IPS-15b (cell line): ENCODE results near the gene COG4.
"Not testable (repeated sequence)": the region's sequence is repeated elsewhere in the genome, so short reads cannot be mapped to it uniquely, and the experiment has no call there.

Source experiments
- H3K27me3 ChIP-seq: one replicate; pipeline ENCODE4 v1.6.1; 2013; ENCODE audit warnings: low read length; ENCODE audit not compliant: control insufficient read depth, insufficient read depth
- H3K36me3 ChIP-seq: one replicate; pipeline ENCODE4 v1.6.1; 2013; ENCODE audit warnings: low read length; ENCODE audit not compliant: control insufficient read depth, insufficient read depth
- H3K4me1 ChIP-seq: one replicate; pipeline ENCODE4 v1.6.1; 2013; ENCODE audit warnings: mild to moderate bottlenecking, low read length; ENCODE audit not compliant: control insufficient read depth, insufficient read depth
- H3K4me3 ChIP-seq: one replicate; pipeline ENCODE4 v1.5.1; 2013; ENCODE audit warnings: low read depth, low read length
- H3K9ac ChIP-seq: one replicate; pipeline ENCODE4 v1.6.1; 2013; ENCODE audit warnings: low read depth, mild to moderate bottlenecking, low read length
- H3K9me3 ChIP-seq: one replicate; pipeline ENCODE4 v1.6.1; 2013; ENCODE audit warnings: mild to moderate bottlenecking, low read length; ENCODE audit not compliant: control insufficient read depth, insufficient read depth

Gene COG4

GRCh38 chr16:70553645-70554044, 30.3 kb upstream of the COG4 start:
- Histone ChIP-seq H3K4me3 (no peak overlapping the region), H3K27me3 (no peaks in the 10 kb centered on the region), H3K4me1 (no peaks in the 10 kb centered on the region), H3K36me3 (peaks cover 65% of the 10 kb centered on the region), H3K9ac (no peak overlapping the region), H3K9me3 (no peaks in the 10 kb centered on the region)

- Histone ChIP-seq H3K9ac (no peak overlapping the region), H3K4me3 (no peak overlapping the region), H3K9me3 (no peaks in the 10 kb centered on the region), H3K27me3 (no peaks in the 10 kb centered on the region), H3K4me1 (no peaks in the 10 kb centered on the region), H3K36me3 (peaks cover 65% of the 10 kb centered on the region)
Observed at GRCh38 chr16:70552675-70553074, 29.3 kb upstream of the COG4 start.

GRCh38 chr16:70551788-70552187, 28.4 kb upstream of the COG4 start:
- Histone ChIP-seq H3K9me3 (no peaks in the 10 kb centered on the region), H3K4me3 (no peak overlapping the region), H3K9ac (no peak overlapping the region), H3K27me3 (no peaks in the 10 kb centered on the region), H3K4me1 (no peaks in the 10 kb centered on the region), H3K36me3 (peaks cover 62% of the 10 kb centered on the region)

GRCh38 chr16:70550082-70550481, 26.7 kb upstream of the COG4 start:
- Histone ChIP-seq H3K27me3 (no peaks in the 10 kb centered on the region), H3K9me3 (no peaks in the 10 kb centered on the region), H3K4me3 (no peak overlapping the region), H3K4me1 (no peaks in the 10 kb centered on the region), H3K9ac (no peak overlapping the region), H3K36me3 (peaks cover 60% of the 10 kb centered on the region)

DNA sequence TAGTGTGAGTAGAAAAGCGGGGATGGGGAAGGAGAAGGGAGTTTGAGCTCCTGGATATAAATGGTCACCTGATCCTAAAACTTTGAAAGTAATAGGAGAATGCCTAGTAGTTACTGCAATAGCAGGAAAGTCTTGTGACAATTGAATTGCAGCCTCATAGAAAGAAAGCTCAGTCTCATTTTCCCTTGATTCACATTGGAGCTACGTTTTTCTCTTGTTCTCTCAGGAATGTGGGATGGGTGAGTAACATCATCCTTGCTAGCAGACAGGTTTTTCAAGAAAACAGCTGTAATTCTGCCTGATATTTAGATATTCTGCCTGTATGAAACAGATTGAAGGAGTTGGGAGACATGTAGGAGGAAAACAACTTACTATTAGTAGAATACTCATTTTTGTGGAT, 25.6 kb upstream of the COG4 start:
- Histone ChIP-seq H3K4me1 (no peaks in the 10 kb centered on the region), H3K27me3 (no peaks in the 10 kb centered on the region), H3K9me3 (no peaks in the 10 kb centered on the region), H3K4me3 (no peak overlapping the region), H3K36me3 (peaks cover 61% of the 10 kb centered on the region), H3K9ac (no peak overlapping the region)

DNA sequence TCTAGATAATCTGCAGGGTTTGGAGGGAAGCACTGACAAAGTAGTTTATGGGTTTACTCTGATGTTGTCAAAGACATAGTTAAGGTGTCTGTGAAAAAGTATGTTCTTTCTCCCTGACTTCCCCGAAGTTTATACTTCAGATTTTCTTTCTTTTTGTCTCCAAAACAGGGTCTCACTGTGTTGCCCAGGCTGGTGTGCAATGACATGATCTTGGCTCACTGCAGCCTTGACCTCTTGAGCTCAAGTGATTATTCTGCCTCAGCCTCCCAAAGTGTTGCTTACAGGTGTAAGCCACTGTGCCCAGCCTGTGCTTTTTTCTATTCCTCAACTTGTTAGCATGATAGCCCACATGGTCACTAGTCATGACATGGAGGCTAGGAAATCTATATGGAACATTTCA, 21.2 kb upstream of the COG4 start:
- H3K4me1 ChIP-seq = no peaks in the 10 kb centered on the region
- H3K9me3 ChIP-seq = no peaks in the 10 kb centered on the region
- peaks cover 68% of the 10 kb centered on the region for H3K36me3 ChIP-seq
- no peak overlapping the region for H3K4me3 ChIP-seq
- H3K9ac ChIP-seq = no peak overlapping the region
- H3K27me3 ChIP-seq = no peaks in the 10 kb centered on the region

DNA sequence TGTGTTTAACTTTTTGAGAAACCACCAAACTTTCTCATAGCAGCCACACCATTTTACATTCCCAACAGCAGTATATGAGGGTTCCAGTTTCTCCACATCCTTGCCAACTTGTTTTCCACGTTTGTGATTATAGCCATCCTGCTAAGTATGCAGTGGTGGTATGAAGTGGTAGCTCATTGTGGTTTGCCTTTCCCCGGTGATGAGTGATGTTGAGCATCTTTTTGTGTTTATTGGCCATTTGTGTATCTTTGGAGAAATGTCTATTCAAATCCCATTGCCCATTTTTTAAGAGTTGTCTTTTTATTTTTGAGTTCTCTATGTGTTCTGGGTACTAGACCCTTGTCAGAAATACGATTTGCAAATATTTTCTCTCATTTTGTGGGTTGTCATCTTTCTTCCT, 17.6 kb upstream of the COG4 start:
- peaks cover 67% of the 10 kb centered on the region for H3K36me3 ChIP-seq
- no peaks in the 10 kb centered on the region for H3K27me3 ChIP-seq
- H3K9me3 ChIP-seq = no peaks in the 10 kb centered on the region
- no peak overlapping the region for H3K9ac ChIP-seq
- no peak overlapping the region for H3K4me3 ChIP-seq
- no peaks in the 10 kb centered on the region for H3K4me1 ChIP-seq

DNA sequence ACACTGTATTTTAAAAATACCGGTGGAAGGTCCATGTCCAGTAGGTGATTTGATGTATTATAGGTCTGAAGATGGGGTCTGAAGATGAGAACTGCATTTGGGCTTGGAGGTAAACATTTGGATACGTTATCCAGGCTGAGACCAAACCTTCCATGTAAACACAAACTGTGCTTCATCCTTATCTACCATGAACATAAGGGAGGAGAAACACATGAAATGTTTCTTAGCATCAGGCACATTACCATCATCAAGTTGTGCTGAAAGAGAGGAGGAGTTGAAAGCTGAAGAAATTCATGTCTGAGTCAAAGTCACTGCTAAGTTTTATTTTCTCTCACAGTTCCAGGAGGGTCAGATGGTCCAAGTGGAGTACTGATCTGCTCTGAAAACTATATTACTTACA, 11.6 kb upstream of the COG4 start:
- Histone ChIP-seq H3K36me3 (peaks cover 64% of the 10 kb centered on the region), H3K9me3 (no peaks in the 10 kb centered on the region), H3K27me3 (no peaks in the 10 kb centered on the region), H3K4me3 (no peak overlapping the region), H3K9ac (no peak overlapping the region), H3K4me1 (no peaks in the 10 kb centered on the region)

- not testable (repeated sequence) for H3K4me1 ChIP-seq, H3K9me3 ChIP-seq, H3K9ac ChIP-seq, H3K27me3 ChIP-seq, H3K4me3 ChIP-seq
- H3K36me3 ChIP-seq = peaks cover 61% of the 10 kb centered on the region
Observed at GRCh38 chr16:70529954-70530353, 6.6 kb upstream of the COG4 start.

DNA sequence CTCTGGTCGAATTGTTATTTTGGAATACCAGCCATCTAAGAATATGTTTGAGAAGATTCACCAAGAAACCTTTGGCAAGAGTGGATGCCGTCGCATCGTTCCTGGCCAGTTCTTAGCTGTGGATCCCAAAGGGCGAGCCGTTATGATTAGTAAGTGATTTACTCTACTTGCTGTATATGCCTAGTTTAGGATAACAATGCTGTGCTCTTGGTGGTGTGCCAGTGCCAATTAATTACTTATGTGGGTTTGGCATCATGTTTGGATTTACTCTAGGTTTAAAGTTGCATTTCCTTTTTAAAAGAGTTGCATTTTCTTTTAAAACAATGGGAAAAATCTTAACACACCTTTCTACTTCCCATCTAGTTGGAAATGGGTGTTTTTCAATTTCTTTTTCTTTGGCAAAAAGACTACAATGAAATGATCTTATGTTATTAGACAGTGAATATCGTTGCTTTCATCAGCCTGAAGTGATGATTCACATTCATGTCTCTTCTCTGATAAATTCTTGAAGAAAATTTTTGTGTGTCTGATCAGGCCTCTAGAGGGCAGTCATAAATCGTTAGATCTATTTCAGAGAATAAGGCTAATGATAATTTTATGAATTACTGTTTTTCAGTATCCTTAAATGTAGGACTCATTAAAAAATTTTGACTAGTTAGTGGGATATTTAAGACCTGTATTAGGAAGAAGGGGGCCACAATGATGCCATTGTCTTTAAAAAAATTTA, 5.9 kb upstream of the COG4 start:
- peaks cover 61% of the 10 kb centered on the region for H3K36me3 ChIP-seq

DNA sequence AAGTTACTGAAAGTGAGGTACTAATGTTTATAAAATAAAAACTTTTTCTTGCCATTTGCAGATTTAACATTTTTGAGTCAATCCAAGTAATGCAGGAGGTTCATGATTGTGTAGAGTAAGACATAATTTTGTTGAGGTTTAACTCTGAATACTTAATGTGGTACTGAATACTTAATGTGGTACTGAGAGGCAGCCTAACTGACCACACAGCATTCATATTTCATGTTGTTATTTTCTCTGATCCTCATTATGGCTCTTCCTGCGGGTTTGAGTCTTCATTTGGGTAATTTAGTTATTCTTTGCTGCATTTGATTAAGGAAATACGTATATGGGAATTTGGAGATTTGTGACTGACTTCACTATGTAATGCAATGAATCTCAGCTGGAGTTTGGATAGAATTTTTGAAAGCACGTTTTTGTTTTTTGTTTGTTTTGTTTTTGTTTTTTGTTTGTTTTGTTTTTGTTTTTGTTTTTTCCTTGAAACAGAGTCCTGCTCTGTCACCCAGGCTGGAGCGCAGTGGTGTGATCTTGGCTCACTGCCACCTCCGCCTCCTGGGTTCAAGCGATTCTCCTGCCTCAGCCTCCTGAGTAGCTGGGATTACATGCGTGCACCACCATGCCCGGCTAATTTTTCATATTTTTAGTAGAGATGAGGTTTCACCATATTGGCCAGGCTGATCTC, 4.1 kb upstream of the COG4 start:
- Histone ChIP-seq H3K4me1 (peaks cover 5% of the 10 kb centered on the region), H3K9ac (no peak overlapping the region), H3K36me3 (peaks cover 44% of the 10 kb centered on the region), H3K9me3 (no peaks in the 10 kb centered on the region), H3K27me3 (no peaks in the 10 kb centered on the region), H3K4me3 (no peak overlapping the region)

More for the DNA sequence above, 5.9 kb upstream of the COG4 start:
- Histone ChIP-seq H3K9ac (no peak overlapping the region), H3K4me1 (peaks cover 5% of the 10 kb centered on the region), H3K9me3 (no peaks in the 10 kb centered on the region), H3K4me3 (no peak overlapping the region), H3K27me3 (no peaks in the 10 kb centered on the region)

DNA sequence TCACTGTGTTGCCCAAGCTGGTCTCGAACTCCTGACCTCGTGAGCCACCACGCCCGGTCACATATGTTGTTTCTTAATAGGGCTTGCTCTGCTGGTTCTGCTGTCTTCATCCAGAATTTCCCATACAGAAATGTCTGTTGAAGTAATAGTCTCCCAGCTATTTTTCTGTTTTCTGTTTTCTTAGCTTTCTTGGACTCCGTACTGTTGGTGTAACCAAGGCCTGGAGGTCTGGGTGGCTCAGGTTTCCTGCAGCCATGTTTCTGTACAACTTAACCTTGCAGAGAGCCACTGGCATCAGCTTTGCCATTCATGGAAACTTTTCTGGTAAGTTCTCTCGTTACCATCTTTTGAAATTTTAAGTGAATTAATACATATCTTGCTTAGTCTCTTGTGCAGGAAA, 3.0 kb upstream of the COG4 start:
- Histone ChIP-seq H3K4me3 (peak overlapping the region; percentile 14), H3K9ac (no peak overlapping the region), H3K4me1 (peaks cover 5% of the 10 kb centered on the region), H3K36me3 (peaks cover 37% of the 10 kb centered on the region), H3K9me3 (no peaks in the 10 kb centered on the region), H3K27me3 (no peaks in the 10 kb centered on the region)
